Endothelial cell of umbilical vein (primary cell): ENCODE data around the gene CAMKK2. TPM values are rescaled to one million over a fixed set of nuclear protein-coding genes. Genes with fewer than 3 reads are reported as not detected.
"Not testable (repeated sequence)": the region's sequence is repeated elsewhere in the genome, so short reads cannot be mapped to it uniquely, and the experiment has no call there.

Experiments used
- BruUV-seq: library from RNA; stranded (reverse); fragments of 400-500 nt; replicated peaks from 2 replicates; lab custom pipeline; 2021; lab: Mats Ljungman, UMichigan
- CTCF ChIA-PET: fragments of 300-600, 350-600 bp; sonication (Branson Sonifier 250); formaldehyde crosslinking; loops from one replicate; lab custom pipeline; 2021; ENCODE audit warnings: antibody characterized with exemption, inconsistent platforms; lab: Charles Lee
- POLR2A ChIA-PET: fragments of 300-600, 350-600 bp; sonication (Branson Sonifier 250); formaldehyde crosslinking; loops from one replicate; lab custom pipeline; 2021; ENCODE audit warnings: antibody characterized with exemption, inconsistent platforms; lab: Charles Lee
- DNase-seq: peaks from one replicate; pipeline ENCODE4 v3.0.0-alpha.2; 2011; ENCODE audit warnings: low read depth, low spot score
- FAIRE-seq: peaks from 2 replicates; lab custom pipeline; 2011; peaks lifted over from hg19 to GRCh38; lab: Jason Lieb, UNC
- H2AFZ ChIP-seq: 2 replicates; pipeline ENCODE4 v1.6.0; 2012; ENCODE audit warnings: low read depth, low read length, control low read depth, inconsistent platforms
- H3K27ac ChIP-seq: 2 replicates; pipeline ENCODE4 v1.5.1; 2011; ENCODE audit warnings: low read depth, mild to moderate bottlenecking, control low read depth, low read length, moderate library complexity; ENCODE audit not compliant: insufficient read depth
- H3K27me3 ChIP-seq, 2 experiments: 2 replicates each; pipeline versions ENCODE4 v1.6.0 to v1.6.1; 2011; ENCODE audit warnings: low read length in 2 of 2, mixed read lengths in 1 of 2; ENCODE audit not compliant: control insufficient read depth in 2 of 2, insufficient read depth in 2 of 2
- H3K36me3 ChIP-seq, 2 experiments: 2 replicates in 1 of 2; 3 replicates in 1 of 2; pipeline ENCODE4 v1.5.1; 2011; ENCODE audit warnings: low read length in 2 of 2, mild to moderate bottlenecking in 1 of 2, moderate library complexity in 1 of 2; ENCODE audit not compliant: control insufficient read depth in 2 of 2, insufficient read depth in 2 of 2; ENCODE audit errors: extremely low read depth in 1 of 2
- H3K4me1 ChIP-seq: 3 replicates; pipeline ENCODE4 v1.5.1; 2011; ENCODE audit warnings: mild to moderate bottlenecking, low read length; ENCODE audit not compliant: control insufficient read depth, insufficient read depth; ENCODE audit errors: extremely low read depth
- H3K4me2 ChIP-seq: 2 replicates; pipeline ENCODE4 v1.6.1; 2011; ENCODE audit warnings: low read length, control low read depth, mixed read lengths; ENCODE audit not compliant: insufficient read depth
- H3K4me3 ChIP-seq, 3 experiments: fragments of 200-600 bp in 1 of 3; sonication (generic), shearing (Covaris generic) in 1 of 3; replicated peaks in 1 of 3; 2 replicates each; pipeline ENCODE4 v1.5.1; 2011 to 2016; ENCODE audit warnings: control low read depth in 3 of 3, low read length in 3 of 3, mild to moderate bottlenecking in 2 of 3, inconsistent platforms in 1 of 3, low read depth in 1 of 3, moderate library complexity in 1 of 3; ENCODE audit not compliant: insufficient read depth in 1 of 3
- H3K79me2 ChIP-seq: 2 replicates; pipeline ENCODE4 v1.6.0; 2012; ENCODE audit warnings: low read length, inconsistent platforms; ENCODE audit not compliant: control insufficient read depth, insufficient read depth
- H3K9ac ChIP-seq: replicated peaks from 2 replicates; pipeline ENCODE3; 2011; ENCODE audit warnings: low read length, control low read depth; ENCODE audit not compliant: insufficient read depth; ENCODE audit errors: extremely low read depth
- H3K9me1 ChIP-seq: replicated peaks from 3 replicates; pipeline ENCODE4 v1.6.0; 2011; ENCODE audit warnings: mild to moderate bottlenecking, low read length; ENCODE audit not compliant: control insufficient read depth, insufficient read depth; ENCODE audit errors: extremely low read depth
- H3K9me3 ChIP-seq: replicated peaks from 2 replicates; pipeline ENCODE4 v1.5.1; 2012; ENCODE audit warnings: low read length, inconsistent platforms; ENCODE audit not compliant: control insufficient read depth, insufficient read depth
- H4K20me1 ChIP-seq: replicated peaks from 2 replicates; pipeline ENCODE3; 2011; ENCODE audit warnings: mild to moderate bottlenecking, low read length; ENCODE audit not compliant: control insufficient read depth, insufficient read depth; ENCODE audit errors: extremely low read depth
- CTCF ChIP-seq, 2 donors: IDR thresholded peaks; 1 replicate in 1 of 2; 2 replicates in 1 of 2; pipeline ENCODE4 v1.5.1; 2011; ENCODE audit warnings: low read length in 2 of 2, mild to moderate bottlenecking in 2 of 2, moderate library complexity in 2 of 2, control low read depth in 1 of 2, inconsistent platforms in 1 of 2, low read depth in 1 of 2; ENCODE audit not compliant: insufficient read depth in 1 of 2; ENCODE audit errors: extremely low read depth in 1 of 2
- EZH2 ChIP-seq: IDR thresholded peaks from 2 replicates; pipeline ENCODE4 v1.6.1; 2012; ENCODE audit warnings: borderline replicate concordance, low read depth, mild to moderate bottlenecking, moderate library complexity, low read length, inconsistent platforms; ENCODE audit not compliant: severe bottlenecking
- FOS ChIP-seq: IDR thresholded peaks from 2 replicates; pipeline ENCODE4 v1.6.1; 2011; ENCODE audit warnings: mild to moderate bottlenecking, low read length, moderate library complexity, borderline replicate concordance; ENCODE audit not compliant: insufficient read depth
- GATA2 ChIP-seq: IDR thresholded peaks from 2 replicates; pipeline ENCODE4 v1.7.0; 2011; ENCODE audit warnings: low read depth, mild to moderate bottlenecking, moderate library complexity, mixed read lengths, low read length; ENCODE audit not compliant: insufficient read length, insufficient read depth
- JUN ChIP-seq: IDR thresholded peaks from 2 replicates; pipeline ENCODE4 v1.6.1; 2011; ENCODE audit warnings: borderline replicate concordance, low read depth; ENCODE audit not compliant: insufficient read length, insufficient read depth
- MAX ChIP-seq: IDR thresholded peaks from 2 replicates; pipeline ENCODE4 v1.6.1; 2011; ENCODE audit not compliant: insufficient read depth, insufficient read length
- MYC ChIP-seq: IDR thresholded peaks from one replicate; pipeline ENCODE4 v1.6.1; 2011; ENCODE audit warnings: mild to moderate bottlenecking, low read depth, low read length
- POLR2A ChIP-seq: IDR thresholded peaks from 2 replicates; pipeline ENCODE4 v1.6.1; 2012; ENCODE audit warnings: low read depth, mild to moderate bottlenecking, control low read depth, low read length
- POLR2AphosphoS5 ChIP-seq: IDR thresholded peaks from 2 replicates; pipeline ENCODE4 v1.6.1; 2012; ENCODE audit warnings: low read depth, mild to moderate bottlenecking, control low read depth, low read length, moderate library complexity; ENCODE audit not compliant: insufficient read depth
- dilution Hi-C: fragments of 300-500 bp; cut with MboI; formaldehyde crosslinking; loops from one replicate; pipeline ENCODE4 v1.15.0; 2019; ENCODE audit warnings: low sequenced_read_pairs; ENCODE audit not compliant: extremely low pct_ligation_motif_present
- intact Hi-C: fragments of 100-400 bp; cut with micrococcal nuclease; formaldehyde crosslinking; loops from one replicate; pipeline ENCODE4 v1.10.0; 2022
- polyA plus RNA-seq, 4 experiments: library from polyadenylated mRNA; depleted of rRNA in 3 of 4; stranded (reverse) in 3 of 4; unstranded in 1 of 4; fragments of >200 nt; gene quantifications; 2 replicates each; pipeline versions ENCODE4 v1.2.1 to v1.2.3, GENCODE V29; 2011 to 2012; ENCODE audit warnings: missing spikeins in 1 of 4
- total RNA-seq: library from RNA; stranded (reverse); gene quantifications from 2 replicates; pipeline ENCODE4 v1.2.3, GENCODE V29; 2021

Gene CAMKK2
- total and polyA plus RNA-seq, 2 donors (not counting 3 experiments of a cell fraction or from before 2014, with no cell fraction given) = 32.5 to 45.0 TPM

- Histone ChIP-seq H3K27me3 (no peaks in the 10 kb centered on the region), H3K9ac (no peak overlapping the region), H3K9me1 (no peaks in the 10 kb centered on the region), H3K4me1 (no peaks in the 10 kb centered on the region), H4K20me1 (no peaks in the 10 kb centered on the region), H3K27ac (no peak overlapping the region), H3K79me2 (peaks cover 3% of the 10 kb centered on the region), H3K9me3 (no peaks in the 10 kb centered on the region), H3K36me3 (peaks cover 4 to 6% of the 10 kb centered on the region in 2 experiments), H2AFZ (no peak overlapping the region), H3K4me2 (no peak overlapping the region), H3K4me3 (no peak overlapping the region)
- ChIA-PET POLR2A (no interaction called here), CTCF (interaction anchor here (0.7 to 1.5 kb wide), 3 partner anchors 8 to 21 kb away, joined by 4 read pairs; no protein-coding TSS in a partner anchor)
- DNase-seq (no peak), FAIRE-seq (no peak)
- TF ChIP-seq MAX (no peak), EZH2 (no peak), POLR2A (no peak), POLR2AphosphoS5 (no peak), JUN (no peak), MYC (no peak), GATA2 (no peak), FOS (no peak), CTCF (IDR thresholded peaks at IDR 0.05; ENCODE audit: extremely low read depth in 1 of 2, insufficient read depth in 1 of 2, low read depth in 1 of 2, low read length in 2 of 2) (no peak)
- dilution Hi-C loops = no loop called here
- intact Hi-C loops = no loop called here
- no TSS peak for BruUV-seq
Observed at GRCh38 chr12:121314431-121314830, 17.9 kb upstream of the CAMKK2 start.

GRCh38 chr12:121310231-121310630 lies 13.7 kb upstream of the CAMKK2 start:
- H3K79me2 ChIP-seq, intact Hi-C loops, H3K4me2 ChIP-seq, H3K9me1 ChIP-seq, DNase-seq, H4K20me1 ChIP-seq, H3K36me3 ChIP-seq, H3K27ac ChIP-seq, POLR2A ChIA-PET, BruUV-seq, H2AFZ ChIP-seq, H3K9me3 ChIP-seq, dilution Hi-C loops, FAIRE-seq, H3K4me3 ChIP-seq, H3K27me3 ChIP-seq, H3K9ac ChIP-seq, H3K4me1 ChIP-seq: not testable (repeated sequence)
- CTCF ChIA-PET = interaction anchor here (1.1 kb wide), 1 partner anchor 25 kb away, joined by 3 read pairs; no protein-coding TSS in a partner anchor

- POLR2A ChIA-PET, dilution Hi-C loops: not testable (repeated sequence)
Observed at GRCh38 chr12:121307397-121307796, 10.9 kb upstream of the CAMKK2 start.

More at GRCh38 chr12:121307397-121307796, 10.9 kb upstream of the CAMKK2 start:
- H2AFZ ChIP-seq, H4K20me1 ChIP-seq, DNase-seq, H3K4me2 ChIP-seq, intact Hi-C loops, H3K9me3 ChIP-seq, H3K27me3 ChIP-seq, H3K9me1 ChIP-seq, H3K4me1 ChIP-seq, H3K27ac ChIP-seq, FAIRE-seq, H3K36me3 ChIP-seq, H3K9ac ChIP-seq, H3K4me3 ChIP-seq, H3K79me2 ChIP-seq, BruUV-seq: not testable (repeated sequence)
- CTCF ChIA-PET = interaction anchor here (0.5 to 1.0 kb wide), 2 partner anchors 17 to 197 kb away, joined by 3 read pairs; no protein-coding TSS in a partner anchor
